NCI-H1436 treated with DMSO at 0.1 percent for 48 hours (cell line): ENCODE results near the gene DDX56.
"Not testable (repeated sequence)": the region's sequence is repeated elsewhere in the genome, so short reads cannot be mapped to it uniquely, and the experiment has no call there.

Experiments
- DNase-seq: peaks from one replicate; lab custom pipeline; 2025; lab: John Stamatoyannopoulos, UW

The DDX56 gene

DNA sequence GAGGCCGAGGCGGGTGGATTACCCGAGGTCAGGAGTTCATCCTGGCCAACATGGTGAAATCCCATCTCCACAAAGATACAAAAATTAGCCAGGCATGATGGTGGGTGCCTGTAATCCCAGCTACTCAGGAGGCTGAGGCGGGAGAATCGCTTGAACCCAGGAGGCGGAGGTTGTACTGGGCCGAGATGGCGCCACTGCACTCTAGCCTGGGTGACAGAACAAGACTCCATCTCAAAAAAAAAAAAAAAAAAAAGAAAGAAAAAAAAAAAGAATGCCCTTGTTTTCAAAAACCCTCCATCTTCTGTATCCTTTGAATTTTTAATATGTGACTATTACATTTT lies 11.1 kb downstream of the DDX56 start:
- DNase-seq = not testable (repeated sequence)

- no peak for DNase-seq
These were observed 11.6 kb downstream of the DDX56 start for GRCh38 chr7:44561962-44562621.

DNA sequence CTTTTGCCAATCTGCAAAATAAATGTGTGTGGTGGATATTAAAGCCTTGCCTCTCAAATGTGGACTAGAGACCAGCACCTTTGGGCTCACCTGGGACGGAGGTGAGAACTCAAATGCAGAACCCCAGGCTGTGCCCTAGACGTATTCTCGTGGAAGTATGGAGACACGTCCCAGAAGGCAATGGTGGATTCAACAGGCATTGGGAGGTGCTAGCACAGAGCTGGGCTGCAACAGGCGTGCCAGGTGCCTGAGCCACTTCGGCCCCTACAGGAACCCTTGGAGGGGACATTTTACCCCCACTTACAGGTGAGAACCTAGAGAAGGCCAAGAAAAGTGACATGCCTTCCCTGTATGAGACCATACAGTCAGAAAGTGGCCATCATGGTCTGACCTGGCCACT lies 12.2 kb downstream of the DDX56 start:
- DNase-seq = no peak

- DNase-seq = no peak
These were observed 14.2 kb downstream of the DDX56 start for GRCh38 chr7:44559485-44559884.

DNA sequence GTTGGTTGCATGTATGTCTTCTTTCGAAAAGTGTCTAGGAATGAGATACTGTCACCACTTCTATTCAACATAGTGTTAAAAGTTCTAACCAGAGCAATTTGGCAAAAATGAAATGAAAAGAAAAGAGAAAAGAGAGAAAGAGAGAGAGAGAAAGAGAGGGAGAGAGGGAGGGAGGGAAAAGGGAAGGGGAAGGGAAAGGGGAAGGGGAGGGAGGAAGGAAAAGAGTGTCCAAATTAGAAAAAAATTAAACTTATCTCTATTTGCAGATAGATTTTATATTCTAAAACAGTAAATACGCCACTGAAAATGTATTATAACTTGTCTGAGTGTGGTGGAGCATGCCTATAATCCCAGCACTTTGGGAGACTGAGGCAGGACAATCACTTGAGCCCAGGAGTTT lies 16.2 kb downstream of the DDX56 start:
- DNase-seq = no peak

DNA sequence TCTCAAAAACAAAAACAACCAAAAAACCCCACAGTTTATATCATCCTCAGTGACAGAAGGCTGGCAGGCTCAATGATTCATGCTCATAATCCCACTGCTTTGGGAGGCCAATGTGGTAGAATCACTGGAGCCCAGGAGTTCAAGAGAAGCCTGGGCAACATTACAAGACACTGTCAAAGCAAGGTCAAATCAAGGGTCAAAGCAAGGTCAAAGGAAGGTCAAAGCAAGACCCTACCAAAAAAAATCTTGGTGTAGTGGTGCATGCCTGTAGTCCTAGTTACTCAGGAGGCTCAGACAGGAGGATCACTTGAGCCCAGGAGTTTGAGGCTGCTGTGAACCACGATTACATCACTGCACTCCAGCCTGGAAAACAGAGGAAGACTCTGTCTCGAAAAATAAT lies 18.4 kb downstream of the DDX56 start:
- no peak for DNase-seq

- not testable (repeated sequence) for DNase-seq
These were observed 21.2 kb downstream of the DDX56 start for GRCh38 chr7:44552473-44553005.

DNA sequence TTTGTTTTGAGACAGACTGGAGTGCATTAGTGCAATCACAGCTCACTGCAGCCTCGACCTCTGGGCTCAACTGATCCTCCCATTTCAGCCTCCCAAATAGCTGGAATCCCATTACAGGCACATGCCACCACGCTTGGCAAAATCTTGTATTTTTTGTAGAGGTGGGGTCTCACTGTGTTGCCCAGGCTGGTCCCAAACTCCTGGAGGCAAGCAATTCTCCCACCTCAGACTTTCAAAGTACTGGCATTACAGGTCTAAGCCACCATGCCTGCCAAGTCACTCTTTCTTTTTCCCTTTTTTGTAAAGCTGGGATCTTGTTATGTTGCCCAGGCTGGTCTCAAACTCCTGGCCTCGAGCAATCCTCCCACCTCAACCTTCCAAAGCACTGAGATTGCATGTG lies 24.3 kb downstream of the DDX56 start:
- DNase-seq = no peak

GRCh38 chr7:44548893-44549292 lies 24.8 kb downstream of the DDX56 start:
- DNase-seq = no peak

DNA sequence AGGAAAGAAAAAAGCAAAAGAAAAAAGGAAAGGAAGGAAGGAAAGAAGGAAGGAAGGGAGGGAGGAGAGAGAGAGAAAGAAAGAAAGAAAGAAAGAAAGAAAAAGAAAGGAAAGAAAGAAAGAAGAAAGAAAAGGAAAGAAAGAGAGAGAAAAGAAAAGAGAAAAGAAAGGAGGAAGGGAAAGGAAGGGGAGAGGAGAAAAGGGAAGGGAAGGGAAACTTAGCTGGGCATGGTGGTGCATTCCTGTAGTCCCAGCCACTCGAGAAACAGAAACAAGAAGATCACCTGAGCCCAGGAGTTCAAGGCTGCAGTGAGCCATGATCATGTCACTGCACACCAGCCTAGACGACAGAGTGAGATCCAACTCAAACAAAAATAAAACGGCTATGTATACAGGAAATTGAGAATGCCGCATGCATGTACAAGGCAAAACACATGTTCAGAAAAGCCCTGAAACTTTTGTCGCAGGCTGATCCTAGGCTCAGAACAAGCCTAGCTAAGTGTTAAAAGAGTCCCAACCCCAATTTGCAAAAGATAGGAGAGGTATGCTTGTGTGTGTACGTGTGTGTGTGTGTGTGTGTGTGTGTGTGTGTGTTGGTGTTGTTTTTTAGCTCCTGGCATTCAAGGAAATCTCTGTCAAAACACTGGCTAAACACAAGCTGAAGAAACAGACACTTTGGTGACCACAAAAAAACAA lies 26.0 kb downstream of the DDX56 start:
- no peak for DNase-seq

- DNase-seq = no peak
These were observed 31.7 kb downstream of the DDX56 start for GRCh38 chr7:44541876-44542610.

DNA sequence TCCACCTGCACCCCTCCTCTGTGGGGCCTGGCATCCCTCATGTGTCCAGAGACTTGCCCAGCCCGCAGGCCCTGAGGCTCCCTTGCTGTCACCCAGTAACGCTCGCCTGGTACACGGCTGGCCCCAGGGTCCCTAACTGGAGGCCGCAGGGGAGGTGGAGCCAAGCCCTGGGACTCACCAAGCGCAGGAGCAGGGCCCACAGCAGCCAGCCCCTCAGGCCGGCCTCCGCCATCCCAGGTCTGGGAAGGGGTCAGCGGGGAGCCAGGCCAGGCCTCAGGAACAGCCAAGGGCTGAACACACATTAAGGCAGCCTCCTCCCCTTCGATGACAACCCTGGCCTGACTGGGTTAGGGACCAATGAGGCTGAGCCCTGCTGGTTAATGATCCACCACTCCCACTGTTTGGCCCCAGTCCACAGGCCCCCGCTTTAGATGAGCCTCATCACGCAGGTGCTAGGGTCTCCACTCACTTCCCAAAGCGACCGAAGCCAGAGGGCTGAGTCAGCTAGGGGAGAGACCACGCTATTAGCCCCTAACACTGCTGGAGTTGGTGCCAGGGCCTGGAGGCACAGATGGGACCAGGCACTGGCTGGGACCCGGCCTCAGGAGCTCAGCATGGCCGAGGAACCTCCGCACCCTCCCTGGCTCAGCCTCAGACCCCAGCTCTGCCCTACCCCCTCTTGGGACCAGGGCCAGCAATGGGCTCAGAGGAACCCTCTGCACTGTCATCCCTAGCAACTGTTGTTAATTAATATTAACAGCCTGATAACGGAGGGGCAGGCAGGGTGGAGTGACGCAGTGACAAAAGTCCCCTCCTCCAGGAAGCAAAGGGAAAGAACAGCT lies 32.5 kb downstream of the DDX56 start, which contains the start of gene NPC1L1:
Gene NPC1L1, minus strand, starts transcription at position 303 of the 842 bp plus-strand sequence. Its CDS starts 71 bp downstream, at position 232.
- DNase-seq = no peak

DNA sequence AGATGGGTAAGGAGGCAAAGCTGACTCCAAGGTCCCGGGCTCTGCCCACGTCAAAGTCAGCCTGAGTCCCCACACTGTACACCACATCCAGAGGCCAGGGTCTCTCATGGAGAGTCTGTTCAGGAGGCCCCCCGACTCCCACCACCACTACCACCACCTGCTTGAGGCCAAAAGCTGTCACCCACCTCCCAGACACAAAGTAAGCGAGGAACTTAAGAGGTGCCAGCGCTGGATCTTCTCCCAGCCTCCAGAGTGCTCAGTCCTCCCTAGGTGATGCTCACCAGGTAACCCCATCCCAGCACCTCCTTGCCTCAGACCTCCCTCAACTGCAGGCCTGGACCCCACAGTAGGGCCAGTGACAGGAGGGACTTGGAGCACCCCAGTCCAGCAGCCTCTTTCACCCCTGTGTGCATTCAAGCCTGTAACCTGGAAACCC lies 33.1 kb downstream of the DDX56 start:
- no peak for DNase-seq

- no peak for DNase-seq
These were observed 33.8 kb downstream of the DDX56 start for GRCh38 chr7:44539669-44540506.

GRCh38 chr7:44538798-44539668 lies 34.7 kb downstream of the DDX56 start:
- no peak for DNase-seq

- no peak for DNase-seq
These were observed 35.5 kb downstream of the DDX56 start for GRCh38 chr7:44538093-44538797.

- DNase-seq = no peak
These were observed 36.3 kb downstream of the DDX56 start for GRCh38 chr7:44537442-44537841.

DNA sequence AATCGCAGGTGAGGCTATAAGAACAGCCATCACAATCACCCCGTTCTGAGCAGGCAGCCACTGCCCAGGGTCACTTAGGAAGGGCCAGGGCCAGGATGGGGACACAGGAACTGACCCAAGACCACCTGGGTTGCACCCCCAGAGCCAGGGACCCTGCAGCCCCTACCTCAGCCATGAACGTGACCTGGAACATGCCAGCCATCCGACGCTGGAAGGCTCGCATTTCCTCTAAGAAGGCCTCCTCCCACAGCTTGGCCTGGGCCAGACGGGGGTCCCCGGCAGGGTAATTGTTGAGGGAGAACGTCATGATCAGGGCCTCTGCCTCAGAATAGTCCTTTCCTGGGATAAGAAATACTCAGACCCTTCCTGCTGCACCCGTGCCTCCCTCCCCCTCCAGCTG lies 37.6 kb downstream of the DDX56 start:
- DNase-seq = no peak

GRCh38 chr7:44535348-44536064 lies 38.2 kb downstream of the DDX56 start:
- DNase-seq = no peak
